22Rv1 (cell line): ENCODE measurements around the gene C10orf95.

Experiments
- ZFX ChIP-seq: fragments of 450-650 bp; IDR thresholded peaks from 2 replicates; pipeline ENCODE4 v1.6.1; 2017; ENCODE audit warnings: antibody characterized with exemption, borderline replicate concordance
- TF ChIP-seq, protein P1 (sequence below): fragments of 450-650 bp; IDR thresholded peaks from 2 replicates; pipeline ENCODE4 v1.5.1; 2017; ENCODE audit warnings: mild to moderate bottlenecking

DNA sequence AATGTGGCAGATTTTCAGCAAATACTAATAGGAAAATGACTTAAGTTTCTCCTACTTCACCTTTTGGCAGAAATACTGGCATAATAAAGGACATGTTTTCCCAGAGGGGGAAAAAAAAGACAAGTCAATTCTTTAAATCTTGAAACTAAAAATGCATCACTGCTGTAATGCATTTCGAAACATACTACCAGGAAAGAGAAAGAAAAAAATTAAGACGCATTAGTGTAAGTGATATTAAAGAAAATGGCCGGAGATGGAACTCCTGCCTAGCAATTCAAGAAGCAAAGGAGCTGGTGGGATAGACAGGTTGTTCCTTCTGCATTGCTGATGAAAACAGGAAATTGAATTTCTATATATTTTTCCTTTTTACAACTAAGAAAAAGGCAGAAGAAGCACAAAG is 48.0 kb upstream of the C10orf95 start:
- TF ChIP-seq, protein P1, sequence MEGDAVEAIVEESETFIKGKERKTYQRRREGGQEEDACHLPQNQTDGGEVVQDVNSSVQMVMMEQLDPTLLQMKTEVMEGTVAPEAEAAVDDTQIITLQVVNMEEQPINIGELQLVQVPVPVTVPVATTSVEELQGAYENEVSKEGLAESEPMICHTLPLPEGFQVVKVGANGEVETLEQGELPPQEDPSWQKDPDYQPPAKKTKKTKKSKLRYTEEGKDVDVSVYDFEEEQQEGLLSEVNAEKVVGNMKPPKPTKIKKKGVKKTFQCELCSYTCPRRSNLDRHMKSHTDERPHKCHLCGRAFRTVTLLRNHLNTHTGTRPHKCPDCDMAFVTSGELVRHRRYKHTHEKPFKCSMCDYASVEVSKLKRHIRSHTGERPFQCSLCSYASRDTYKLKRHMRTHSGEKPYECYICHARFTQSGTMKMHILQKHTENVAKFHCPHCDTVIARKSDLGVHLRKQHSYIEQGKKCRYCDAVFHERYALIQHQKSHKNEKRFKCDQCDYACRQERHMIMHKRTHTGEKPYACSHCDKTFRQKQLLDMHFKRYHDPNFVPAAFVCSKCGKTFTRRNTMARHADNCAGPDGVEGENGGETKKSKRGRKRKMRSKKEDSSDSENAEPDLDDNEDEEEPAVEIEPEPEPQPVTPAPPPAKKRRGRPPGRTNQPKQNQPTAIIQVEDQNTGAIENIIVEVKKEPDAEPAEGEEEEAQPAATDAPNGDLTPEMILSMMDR, result no peak
- no peak for TF ChIP-seq ZFX
